Measurements from ENCODE around the gene LATS1.

The LATS1 gene

GRCh38 chr6:149725785-149726184 is 7.9 kb upstream of the LATS1 start:
- no peak for TF ChIP-seq CTCF (conservative IDR thresholded peaks at IDR 0.05; ENCODE audit: low read depth, low read length)
- DNase-seq (ENCODE audit: low read depth) = no peak
- no peak overlapping the region for H3K4me3 ChIP-seq (ENCODE audit: low read depth, low read length)

DNA sequence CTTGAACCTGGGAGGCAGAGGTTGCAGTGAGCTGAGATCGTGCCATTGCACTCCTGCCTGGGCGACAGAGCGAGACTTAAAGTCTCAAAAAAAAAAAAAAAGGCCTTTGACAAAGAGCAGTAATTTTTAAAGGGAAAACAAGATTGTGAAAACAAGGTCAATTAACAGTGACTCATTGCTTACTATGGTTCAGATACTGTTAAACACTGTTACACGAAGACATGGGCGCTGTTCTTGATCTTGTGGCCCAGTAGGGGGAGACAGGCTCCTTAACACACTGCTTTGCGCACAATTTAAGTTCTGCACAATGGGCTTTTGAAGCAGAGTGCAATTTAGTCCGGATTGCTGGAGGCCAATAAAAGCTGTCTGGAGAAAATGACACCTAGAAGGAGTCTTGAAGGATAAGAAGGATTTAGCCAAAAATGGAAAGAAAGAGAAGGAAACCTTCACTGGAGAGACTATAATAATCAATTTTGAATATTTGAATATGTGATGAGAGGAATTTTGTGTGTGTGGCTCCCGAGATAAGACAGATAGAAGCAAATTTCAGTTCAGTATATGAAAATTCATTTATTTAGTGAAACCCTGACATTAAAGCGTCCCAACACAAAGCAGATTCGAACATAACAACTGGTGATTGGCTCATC is 6.0 kb upstream of the LATS1 start:
- DNase-seq (ENCODE audit: low read depth) = peak; percentile 91
- H3K4me3 ChIP-seq (ENCODE audit: low read depth, low read length) = no peak overlapping the region
- peak; percentile 96 for TF ChIP-seq CTCF (conservative IDR thresholded peaks at IDR 0.05; ENCODE audit: low read depth, low read length)

DNA sequence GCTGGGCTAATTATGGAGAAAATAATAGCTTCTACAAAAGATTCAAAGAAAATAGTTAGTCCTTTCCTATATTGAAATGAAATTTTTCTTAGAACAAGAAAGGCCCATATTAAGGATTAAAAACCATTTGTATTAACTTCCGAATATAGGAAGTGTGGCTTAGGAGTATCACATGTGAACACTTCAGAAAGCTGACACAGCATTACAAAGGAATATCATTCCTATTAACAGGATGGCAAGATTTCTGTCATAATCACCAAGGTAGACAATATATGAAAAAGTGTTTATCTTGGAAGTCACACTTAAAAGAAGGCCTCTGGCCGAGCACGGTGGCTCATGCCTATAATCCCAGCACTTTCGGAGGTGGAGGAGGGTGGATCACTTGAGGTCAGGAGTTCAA is 5.4 kb upstream of the LATS1 start:
- H3K4me3 ChIP-seq (ENCODE audit: low read depth, low read length) = no peak overlapping the region
- TF ChIP-seq CTCF (conservative IDR thresholded peaks at IDR 0.05; ENCODE audit: low read depth, low read length) = no peak
- DNase-seq (ENCODE audit: low read depth) = no peak

- no peak for TF ChIP-seq CTCF (conservative IDR thresholded peaks at IDR 0.05; ENCODE audit: low read depth, low read length)
- H3K4me3 ChIP-seq (ENCODE audit: low read depth, low read length) = no peak overlapping the region
- no peak for DNase-seq (ENCODE audit: low read depth)
Measured at GRCh38 chr6:149719531-149719930, 1.6 kb upstream of the LATS1 start.

DNA sequence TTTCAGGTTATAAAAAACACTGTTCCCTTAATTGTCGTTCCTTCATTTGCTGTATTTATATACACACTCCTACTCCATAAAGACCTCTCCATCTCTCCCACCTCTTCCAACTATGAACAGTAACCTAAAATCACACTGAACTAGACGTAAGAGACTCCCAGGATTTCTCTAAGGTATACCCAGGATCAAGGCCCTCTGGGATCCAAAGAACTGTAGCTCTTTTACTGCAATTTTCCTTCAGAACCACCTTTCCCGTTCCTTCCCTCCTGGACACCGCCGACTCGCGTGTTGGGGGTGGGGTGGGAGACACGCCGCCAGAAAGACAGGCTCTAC is 680 bp downstream of the LATS1 start:
- H3K4me3 ChIP-seq (ENCODE audit: low read depth, low read length) = peak overlapping the region; percentile 97
- no peak for TF ChIP-seq CTCF (conservative IDR thresholded peaks at IDR 0.05; ENCODE audit: low read depth, low read length)
- DNase-seq (ENCODE audit: low read depth) = no peak

DNA sequence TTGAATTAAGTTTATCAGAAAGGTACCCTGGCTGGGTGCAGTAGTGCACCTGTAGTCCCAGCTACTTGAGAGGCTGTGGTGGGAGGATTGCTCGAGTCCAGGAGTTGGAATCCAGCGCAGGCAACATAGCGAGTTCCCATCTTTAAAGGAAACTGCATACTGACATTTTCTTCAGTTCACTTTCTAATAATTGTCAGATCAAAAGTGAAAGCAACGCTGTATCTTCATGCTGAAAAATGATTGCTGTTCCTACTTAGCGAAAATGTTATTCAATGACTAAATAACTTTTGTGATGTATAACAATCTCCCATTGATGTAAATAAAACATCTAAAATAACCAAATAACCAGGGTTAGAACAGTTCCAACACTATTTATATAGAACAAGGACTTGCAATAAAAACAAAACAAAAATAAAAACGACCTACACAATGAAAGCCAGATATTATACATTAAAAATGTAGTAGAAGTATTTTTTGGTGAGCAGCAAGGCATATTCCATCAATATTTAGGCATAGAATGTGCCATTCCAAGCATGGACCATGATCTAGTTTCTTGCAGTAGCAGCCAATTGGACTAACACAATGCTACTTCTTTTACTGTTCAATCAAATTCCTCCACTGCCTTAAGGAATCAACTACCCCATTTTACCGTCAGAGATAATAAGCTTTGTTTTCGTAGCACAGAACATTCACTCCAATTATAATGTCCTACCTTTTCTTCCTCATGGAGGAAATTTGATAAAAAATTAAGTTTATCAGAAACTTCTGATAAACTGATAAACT is 1.5 kb downstream of the LATS1 start:
- no peak for TF ChIP-seq CTCF (conservative IDR thresholded peaks at IDR 0.05; ENCODE audit: low read depth, low read length)
- H3K4me3 ChIP-seq (ENCODE audit: low read depth, low read length) = peak overlapping the region; percentile 97
- DNase-seq (ENCODE audit: low read depth) = peak; percentile 26

- no peak overlapping the region for H3K4me3 ChIP-seq (ENCODE audit: low read depth, low read length)
- no peak for DNase-seq (ENCODE audit: low read depth)
- TF ChIP-seq CTCF (conservative IDR thresholded peaks at IDR 0.05; ENCODE audit: low read depth, low read length) = no peak
Measured at GRCh38 chr6:149714442-149714841, 3.5 kb downstream of the LATS1 start.

All from choroid plexus epithelial cell (primary cell).